AG20443 (cell line): ENCODE measurements around the gene PUM1.

ENCODE experiments used
- DNase-seq: peaks from one replicate; pipeline ENCODE4 v3.0.0; 2012; ENCODE audit warnings: low spot score, mixed read lengths

Gene PUM1

GRCh38 chr1:30889511-30889910, 176.0 kb downstream of the PUM1 start:
- no peak for DNase-seq

GRCh38 chr1:30888975-30889374, 176.5 kb downstream of the PUM1 start:
- DNase-seq, result no peak

GRCh38 chr1:30888391-30888790, 177.1 kb downstream of the PUM1 start:
- peak; percentile 93 for DNase-seq

- DNase-seq, result peak; percentile 70
Observed at GRCh38 chr1:30887485-30888315, 177.8 kb downstream of the PUM1 start.

GRCh38 chr1:30886710-30887428, 178.6 kb downstream of the PUM1 start:
- DNase-seq, result no peak

GRCh38 chr1:30885570-30886522, 179.7 kb downstream of the PUM1 start:
- no peak for DNase-seq

- DNase-seq, result no peak
Observed at GRCh38 chr1:30884723-30885122, 180.8 kb downstream of the PUM1 start.

- DNase-seq, result no peak
Observed at GRCh38 chr1:30883389-30884172, 181.9 kb downstream of the PUM1 start.

- DNase-seq, result no peak
Observed at GRCh38 chr1:30882678-30883388, 182.7 kb downstream of the PUM1 start.
